MM.1S (cell line): ENCODE results near the gene SCYGR1.
"Not testable (repeated sequence)": the region's sequence is repeated elsewhere in the genome, so short reads cannot be mapped to it uniquely, and the experiment has no call there.

Experiments used
- DNase-seq: peaks from one replicate; pipeline ENCODE4 v3.0.0-alpha.2; 2015
- H2AFZ ChIP-seq: fragments of 300-600 bp; sonication (generic); 2 replicates; pipeline ENCODE4 v1.6.0; 2016; ENCODE audit warnings: antibody characterized with exemption, low read length
- H3F3A ChIP-seq: fragments of 300-600 bp; sonication (generic); 2 replicates; pipeline ENCODE4 v1.6.1; 2016; ENCODE audit warnings: mild to moderate bottlenecking, antibody characterized with exemption, low read length, moderate library complexity, mixed read lengths; ENCODE audit not compliant: insufficient read depth
- H3K27ac ChIP-seq: fragments of 300-600 bp; sonication (generic); 2 replicates; pipeline ENCODE4 v1.5.1; 2016; ENCODE audit warnings: mild to moderate bottlenecking, low read length
- H3K27me3 ChIP-seq: fragments of 300-600 bp; sonication (generic); replicated peaks from 2 replicates; pipeline ENCODE4 v1.6.0; 2016; ENCODE audit warnings: low read length; ENCODE audit not compliant: insufficient read depth
- H3K36me3 ChIP-seq: fragments of 300-600 bp; sonication (generic); replicated peaks from 2 replicates; pipeline ENCODE4 v1.6.1; 2016; ENCODE audit warnings: mild to moderate bottlenecking, low read length, mixed read lengths; ENCODE audit not compliant: insufficient read depth
- H3K4me1 ChIP-seq: fragments of 300-600 bp; sonication (generic); 2 replicates; pipeline ENCODE4 v1.6.1; 2016; ENCODE audit warnings: low read length, mixed read lengths
- H3K4me2 ChIP-seq: fragments of 300-600 bp; sonication (generic); 2 replicates; pipeline ENCODE4 v1.6.0; 2016; ENCODE audit warnings: low read depth, low read length
- H3K4me3 ChIP-seq: fragments of 300-600 bp; sonication (generic); 2 replicates; pipeline ENCODE4 v1.5.1; 2016; ENCODE audit warnings: low read length, mixed read lengths
- H3K79me2 ChIP-seq: fragments of 300-600 bp; sonication (generic); 2 replicates; pipeline ENCODE4 v1.6.1; 2016; ENCODE audit warnings: mixed run types, low read length, mixed read lengths
- H3K9ac ChIP-seq: fragments of 300-600 bp; sonication (generic); 2 replicates; pipeline ENCODE4 v1.6.1; 2016; ENCODE audit warnings: low read length, mixed read lengths
- H3K9me2 ChIP-seq: fragments of 300-600 bp; sonication (generic); replicated peaks from 2 replicates; pipeline ENCODE4 v1.6.1; 2016; ENCODE audit warnings: mild to moderate bottlenecking, low read length, mixed read lengths; ENCODE audit not compliant: insufficient read depth
- H3K9me3 ChIP-seq: fragments of 300-600 bp; sonication (generic); replicated peaks from 2 replicates; pipeline ENCODE4 v1.6.1; 2016; ENCODE audit warnings: mild to moderate bottlenecking, low read length, mixed read lengths; ENCODE audit not compliant: insufficient read depth
- H4K20me1 ChIP-seq: fragments of 300-600 bp; sonication (generic); 2 replicates; pipeline ENCODE4 v1.6.1; 2016; ENCODE audit warnings: mild to moderate bottlenecking, low read length, moderate library complexity, mixed read lengths; ENCODE audit not compliant: insufficient read depth
- EZH2 ChIP-seq: fragments of 300-600 bp; sonication (generic); optimal IDR thresholded peaks from 2 replicates; pipeline ENCODE3; 2017; ENCODE audit warnings: low read depth, mild to moderate bottlenecking, antibody characterized with exemption, low read length, mixed read lengths
- EZH2phosphoT487 ChIP-seq: fragments of 300-600 bp; sonication (generic); IDR thresholded peaks from 2 replicates; pipeline ENCODE4 v1.6.1; 2018; ENCODE audit warnings: antibody characterized with exemption, low read length
- TF ChIP-seq, protein P1 (sequence below): fragments of 300-600 bp; sonication (generic); IDR thresholded peaks from 2 replicates; pipeline ENCODE4 v1.5.1; 2016; ENCODE audit warnings: antibody characterized with exemption, low read length, mixed read lengths

SCYGR1 gene

DNA sequence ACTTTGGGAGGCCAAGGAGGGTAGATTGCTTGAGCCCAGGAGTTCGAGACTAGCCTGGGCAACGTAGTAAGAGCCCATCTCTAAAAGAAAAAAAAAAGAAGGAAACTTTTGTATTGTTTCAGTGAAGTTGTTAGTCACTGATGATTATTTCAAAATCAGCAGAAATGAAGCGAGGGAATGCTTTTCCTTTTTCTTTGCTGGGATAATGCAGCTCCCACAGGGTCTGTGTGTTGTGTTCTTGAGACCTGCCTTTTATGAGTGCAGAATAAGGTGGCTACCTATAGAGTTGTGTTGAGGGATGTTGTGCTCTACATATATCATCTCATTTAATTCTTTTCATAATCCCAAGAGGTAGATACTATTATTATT lies 20.3 kb downstream of the SCYGR1 start:
- no peaks in the 10 kb centered on the region for H3K4me1 ChIP-seq
- H4K20me1 ChIP-seq, result no peaks in the 10 kb centered on the region
- TF ChIP-seq EZH2phosphoT487, result no peak
- TF ChIP-seq, protein P1, sequence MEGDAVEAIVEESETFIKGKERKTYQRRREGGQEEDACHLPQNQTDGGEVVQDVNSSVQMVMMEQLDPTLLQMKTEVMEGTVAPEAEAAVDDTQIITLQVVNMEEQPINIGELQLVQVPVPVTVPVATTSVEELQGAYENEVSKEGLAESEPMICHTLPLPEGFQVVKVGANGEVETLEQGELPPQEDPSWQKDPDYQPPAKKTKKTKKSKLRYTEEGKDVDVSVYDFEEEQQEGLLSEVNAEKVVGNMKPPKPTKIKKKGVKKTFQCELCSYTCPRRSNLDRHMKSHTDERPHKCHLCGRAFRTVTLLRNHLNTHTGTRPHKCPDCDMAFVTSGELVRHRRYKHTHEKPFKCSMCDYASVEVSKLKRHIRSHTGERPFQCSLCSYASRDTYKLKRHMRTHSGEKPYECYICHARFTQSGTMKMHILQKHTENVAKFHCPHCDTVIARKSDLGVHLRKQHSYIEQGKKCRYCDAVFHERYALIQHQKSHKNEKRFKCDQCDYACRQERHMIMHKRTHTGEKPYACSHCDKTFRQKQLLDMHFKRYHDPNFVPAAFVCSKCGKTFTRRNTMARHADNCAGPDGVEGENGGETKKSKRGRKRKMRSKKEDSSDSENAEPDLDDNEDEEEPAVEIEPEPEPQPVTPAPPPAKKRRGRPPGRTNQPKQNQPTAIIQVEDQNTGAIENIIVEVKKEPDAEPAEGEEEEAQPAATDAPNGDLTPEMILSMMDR, result no peak
- no peak for TF ChIP-seq EZH2
- H3K79me2 ChIP-seq, result no peaks in the 10 kb centered on the region
- no peaks in the 10 kb centered on the region for H3K9me3 ChIP-seq
- H3K4me3 ChIP-seq, result no peak overlapping the region
- H3K9me2 ChIP-seq, result no peaks in the 10 kb centered on the region
- H2AFZ ChIP-seq, result no peak overlapping the region
- no peaks in the 10 kb centered on the region for H3F3A ChIP-seq
- H3K27ac ChIP-seq, result no peak overlapping the region
- no peaks in the 10 kb centered on the region for H3K27me3 ChIP-seq
- DNase-seq, result no peak
- H3K9ac ChIP-seq, result no peak overlapping the region
- no peaks in the 10 kb centered on the region for H3K36me3 ChIP-seq
- H3K4me2 ChIP-seq, result no peak overlapping the region

DNA sequence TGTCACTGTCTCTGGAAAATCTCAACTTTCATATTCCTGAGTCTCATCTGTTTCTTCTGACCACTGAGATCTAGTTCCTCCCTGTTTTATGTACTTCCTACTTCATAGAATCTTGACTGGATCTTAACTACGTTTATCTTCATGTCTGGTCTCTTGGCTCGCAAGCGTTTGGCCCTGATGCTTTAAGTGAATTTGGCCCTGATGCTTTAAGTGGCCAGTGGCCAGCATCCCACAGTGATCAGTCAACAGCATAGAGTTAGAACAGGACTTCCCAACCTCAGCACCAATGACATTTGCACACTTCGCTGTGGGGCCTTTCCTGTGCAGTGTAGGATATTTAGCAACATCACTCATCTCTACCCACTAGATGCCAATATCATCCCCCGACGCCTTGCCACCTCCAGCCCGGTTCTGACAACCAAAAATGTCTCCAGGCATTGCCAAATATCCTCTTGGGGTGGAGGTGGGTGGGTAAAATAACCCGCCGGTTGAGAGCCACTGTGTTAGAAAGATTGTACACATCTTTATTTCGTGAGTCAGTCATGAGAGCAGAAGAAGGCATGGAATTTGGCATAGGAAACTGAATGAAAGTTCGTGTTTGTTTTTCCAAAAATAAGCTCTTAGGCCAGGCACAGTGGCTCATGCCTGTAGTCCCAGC lies 20.9 kb downstream of the SCYGR1 start:
- Histone ChIP-seq H3K4me1 (no peaks in the 10 kb centered on the region), H4K20me1 (no peaks in the 10 kb centered on the region), H3K27me3 (no peaks in the 10 kb centered on the region), H3F3A (no peaks in the 10 kb centered on the region), H3K9me3 (no peaks in the 10 kb centered on the region), H3K4me3 (no peak overlapping the region), H3K27ac (no peak overlapping the region), H3K9ac (no peak overlapping the region), H2AFZ (no peak overlapping the region), H3K4me2 (no peak overlapping the region), H3K9me2 (no peaks in the 10 kb centered on the region), H3K79me2 (no peaks in the 10 kb centered on the region), H3K36me3 (no peaks in the 10 kb centered on the region)
- TF ChIP-seq, protein P1, result no peak
- no peak for TF ChIP-seq EZH2phosphoT487
- TF ChIP-seq EZH2, result no peak
- DNase-seq, result no peak

DNA sequence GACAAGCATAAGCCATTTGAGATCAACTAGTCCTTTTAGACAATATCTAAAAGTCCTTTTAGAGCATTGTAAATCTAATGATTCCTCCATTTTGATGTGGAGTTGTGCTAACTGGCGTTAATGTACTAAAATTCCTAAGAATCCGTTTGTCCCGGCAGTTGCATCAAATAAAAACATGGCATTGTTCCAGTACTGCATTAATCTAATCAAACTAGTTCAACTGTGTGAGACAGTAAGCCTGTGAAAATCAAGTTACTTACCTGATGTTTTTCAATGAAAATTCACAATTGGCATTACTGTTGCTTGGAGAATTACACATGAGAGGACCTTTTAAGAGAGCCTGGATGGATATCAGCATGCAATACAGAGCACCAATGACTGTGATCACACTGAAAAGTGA lies 21.9 kb downstream of the SCYGR1 start:
- TF ChIP-seq EZH2phosphoT487 (no peak), EZH2 (no peak)
- TF ChIP-seq, protein P1, result no peak
- H3K9me3 ChIP-seq, result no peaks in the 10 kb centered on the region
- H3K9me2 ChIP-seq, result no peaks in the 10 kb centered on the region
- H3K4me3 ChIP-seq, result no peak overlapping the region
- H3K4me2 ChIP-seq, result no peak overlapping the region
- no peak for DNase-seq
- no peaks in the 10 kb centered on the region for H3K4me1 ChIP-seq
- H2AFZ ChIP-seq, result no peak overlapping the region
- no peaks in the 10 kb centered on the region for H3K79me2 ChIP-seq
- no peaks in the 10 kb centered on the region for H3K36me3 ChIP-seq
- H3K27me3 ChIP-seq, result no peaks in the 10 kb centered on the region
- no peak overlapping the region for H3K9ac ChIP-seq
- H3K27ac ChIP-seq, result no peak overlapping the region
- H4K20me1 ChIP-seq, result no peaks in the 10 kb centered on the region
- H3F3A ChIP-seq, result no peaks in the 10 kb centered on the region

DNA sequence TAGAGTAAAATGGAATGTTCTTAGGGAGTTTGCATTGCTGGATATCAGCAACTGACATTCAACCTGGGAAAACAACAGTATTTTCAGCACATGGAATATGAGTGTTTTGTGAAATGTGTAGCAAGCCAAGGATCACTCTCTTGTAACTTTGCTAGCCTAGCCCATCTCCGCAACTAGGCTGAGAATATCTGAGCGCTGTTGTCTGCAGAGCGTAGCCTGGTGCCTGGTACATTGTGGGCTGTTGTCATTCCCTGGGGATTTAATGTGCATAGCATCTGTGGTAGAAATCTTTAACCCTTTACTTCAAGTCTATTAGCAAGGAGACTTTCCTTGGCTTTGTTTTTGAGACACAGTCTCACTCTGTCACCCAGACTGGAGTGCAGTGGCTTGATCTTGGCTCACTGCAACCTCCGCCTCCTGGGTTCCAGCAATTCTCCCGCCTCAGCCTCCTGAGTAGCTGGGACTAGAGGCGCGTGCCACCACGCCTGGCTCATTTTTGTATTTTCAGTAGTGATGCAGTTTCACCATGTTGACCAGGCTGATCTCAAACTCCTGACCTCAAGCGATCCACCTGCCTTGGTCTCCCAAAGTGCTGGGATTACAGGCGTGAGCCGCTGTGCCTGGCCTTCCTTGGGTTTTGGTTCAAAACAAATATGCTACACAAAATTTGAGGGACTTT lies 23.0 kb downstream of the SCYGR1 start:
- H3F3A ChIP-seq, H3K4me1 ChIP-seq, H3K4me2 ChIP-seq, H3K9ac ChIP-seq, DNase-seq, H3K27ac ChIP-seq, H3K9me3 ChIP-seq, H4K20me1 ChIP-seq, H3K79me2 ChIP-seq, H3K27me3 ChIP-seq, H3K36me3 ChIP-seq, H2AFZ ChIP-seq, H3K9me2 ChIP-seq, H3K4me3 ChIP-seq: not testable (repeated sequence)
